Measurements from ENCODE around the gene EYS.
A peak's percentile ranks its signal among the peaks of the same experiment; 100 is the strongest.

The EYS gene

DNA sequence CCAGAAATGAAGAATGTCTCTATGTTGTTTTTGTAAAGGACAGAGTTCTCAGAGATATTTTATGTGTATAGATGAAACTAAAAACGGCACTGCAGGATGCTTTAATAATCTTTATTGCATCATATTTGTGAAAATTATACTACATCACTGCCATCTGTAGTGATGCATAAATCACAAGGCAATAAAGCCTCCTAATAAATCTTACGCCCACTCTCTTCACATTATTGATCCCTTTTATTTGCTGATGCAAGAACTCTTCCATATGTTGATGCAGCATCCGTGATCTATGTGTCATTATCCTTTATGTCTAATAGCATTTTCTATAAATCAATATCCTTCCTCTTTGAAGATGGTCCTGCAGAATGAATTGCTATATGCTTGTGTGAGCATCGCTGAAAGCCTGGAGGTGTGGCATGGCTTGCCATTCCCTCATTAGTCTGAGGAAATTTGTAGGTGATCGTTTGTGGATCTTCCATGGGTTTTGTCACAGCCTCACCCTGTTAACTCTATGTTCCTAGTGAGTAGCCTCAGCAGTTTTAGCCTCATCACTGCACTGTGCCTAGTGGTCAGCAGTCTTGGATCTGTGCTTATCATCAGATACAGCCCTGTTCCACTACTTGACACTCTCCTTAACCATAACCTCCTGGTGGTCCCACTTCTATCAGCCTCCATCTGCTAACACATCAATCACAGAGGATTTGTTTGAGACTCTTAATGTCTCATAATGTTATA lies 983.5 kb downstream of the EYS start:
- DNase-seq (ENCODE audit: low read depth) = no peak

DNA sequence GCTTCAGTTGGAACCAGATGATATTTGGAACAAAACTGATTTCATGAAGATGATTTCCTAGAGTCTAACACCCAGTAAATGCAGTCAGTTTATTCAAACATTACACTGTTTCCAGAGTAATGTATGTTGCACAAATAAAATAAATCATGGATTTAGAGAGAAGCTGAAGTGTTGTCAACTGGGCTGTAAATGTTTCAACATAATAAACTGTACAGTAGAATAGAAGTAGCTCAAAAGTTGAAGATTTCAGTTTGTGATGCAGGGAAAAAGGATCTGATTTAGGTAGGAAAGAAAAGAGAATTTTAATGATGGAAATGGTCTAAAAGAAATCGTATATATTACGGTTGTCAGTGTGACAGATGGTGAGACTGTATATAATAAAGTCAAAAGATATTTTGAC lies 985.2 kb downstream of the EYS start:
- no peak for DNase-seq (ENCODE audit: low read depth)

DNA sequence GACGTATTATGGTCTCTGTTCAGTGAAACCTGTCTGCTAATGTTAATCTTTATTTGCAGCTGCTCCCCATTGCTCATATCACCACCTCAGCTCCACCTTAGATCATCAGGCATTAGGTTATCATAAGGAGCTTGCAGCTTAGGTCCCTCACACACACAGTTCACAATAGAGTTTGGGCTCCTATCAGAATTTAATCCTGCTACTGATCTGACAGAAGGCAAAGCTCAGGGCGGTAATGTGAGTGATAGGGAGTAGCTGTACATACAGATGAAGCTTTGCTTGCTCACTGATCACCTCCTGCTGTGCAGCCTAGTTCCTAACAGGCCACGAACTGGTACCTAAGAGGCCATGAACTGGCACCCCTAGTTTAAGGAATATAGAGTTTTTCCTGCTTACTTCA lies 989.7 kb downstream of the EYS start:
- no peak for DNase-seq (ENCODE audit: low read depth)

- no peak for DNase-seq (ENCODE audit: low read depth)
Measured at GRCh38 chr6:64715624-64716023, 991.4 kb downstream of the EYS start.

GRCh38 chr6:64714073-64714472 lies 993.0 kb downstream of the EYS start:
- no peak for DNase-seq (ENCODE audit: low read depth)

- no peak for DNase-seq (ENCODE audit: low read depth)
Measured at GRCh38 chr6:64713175-64713574, 993.9 kb downstream of the EYS start.

GRCh38 chr6:64712606-64713005 lies 994.4 kb downstream of the EYS start:
- no peak for DNase-seq (ENCODE audit: low read depth)

- no peak for DNase-seq (ENCODE audit: low read depth)
Measured at GRCh38 chr6:64703922-64704321, 1003.1 kb downstream of the EYS start.

GRCh38 chr6:64696053-64696452 lies 1011.0 kb downstream of the EYS start:
- no peak for DNase-seq (ENCODE audit: low read depth)

DNA sequence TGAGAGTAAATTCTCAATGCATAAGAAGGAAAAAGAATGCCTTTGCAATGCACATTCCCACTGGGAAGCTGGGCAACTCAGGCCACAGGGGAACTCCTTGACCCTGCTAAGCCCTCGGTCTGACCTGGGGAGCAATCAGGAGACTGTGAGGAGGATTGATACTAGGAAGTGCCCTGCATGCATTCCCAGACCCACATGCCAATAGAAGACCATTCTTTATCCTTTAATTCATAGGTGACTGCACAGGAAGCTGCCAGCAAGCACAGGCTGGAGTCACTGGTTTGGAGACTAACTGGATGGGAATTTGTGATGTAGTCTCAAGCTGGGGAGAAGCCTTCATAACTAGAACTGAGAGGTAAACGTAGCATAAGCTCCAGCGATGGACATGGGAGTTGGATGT lies 1012.7 kb downstream of the EYS start:
- DNase-seq (ENCODE audit: low read depth) = no peak

DNA sequence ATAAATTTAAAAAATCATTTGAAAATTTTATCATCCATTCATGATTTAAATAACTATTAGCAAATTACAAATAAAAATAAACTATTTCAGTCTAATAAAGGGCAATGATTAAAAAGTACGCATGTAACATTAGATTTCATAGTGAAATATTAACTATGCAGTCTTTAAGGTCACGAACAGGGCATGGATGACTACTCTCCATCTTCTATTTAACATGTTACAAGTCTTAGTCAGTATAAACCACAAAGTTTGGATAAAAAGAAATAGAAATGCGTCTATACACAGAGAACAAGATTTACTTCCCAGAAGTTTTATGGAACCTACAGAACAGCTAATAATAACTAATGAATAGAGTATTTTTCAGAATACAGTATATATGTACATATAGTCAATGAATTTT lies 1016.0 kb downstream of the EYS start:
- no peak for DNase-seq (ENCODE audit: low read depth)

DNA sequence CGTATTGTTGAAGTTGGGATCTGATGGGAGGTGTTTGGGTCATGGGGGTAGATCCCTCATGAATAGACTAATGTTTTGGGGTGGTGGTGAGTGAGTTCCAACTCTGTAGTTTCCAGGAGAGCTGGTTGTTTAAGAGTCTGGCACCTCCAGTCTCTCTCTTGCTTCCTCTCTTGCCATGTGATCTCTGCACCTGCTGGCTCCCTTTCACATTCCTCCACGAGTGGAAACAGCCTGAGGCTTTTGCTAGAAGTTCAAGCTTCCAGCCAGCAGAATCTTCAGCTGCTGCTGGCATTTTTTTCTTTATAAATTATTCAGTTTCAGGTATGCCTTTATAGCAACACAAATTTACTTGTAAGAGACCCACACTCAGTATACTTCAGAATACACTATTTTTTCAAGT lies 1021.6 kb downstream of the EYS start:
- DNase-seq (ENCODE audit: low read depth) = no peak

GRCh38 chr6:64683682-64684081 lies 1023.3 kb downstream of the EYS start:
- peak; percentile 62 for DNase-seq (ENCODE audit: low read depth)

GRCh38 chr6:64681416-64682160 lies 1025.4 kb downstream of the EYS start:
- DNase-seq (ENCODE audit: low read depth) = no peak

DNA sequence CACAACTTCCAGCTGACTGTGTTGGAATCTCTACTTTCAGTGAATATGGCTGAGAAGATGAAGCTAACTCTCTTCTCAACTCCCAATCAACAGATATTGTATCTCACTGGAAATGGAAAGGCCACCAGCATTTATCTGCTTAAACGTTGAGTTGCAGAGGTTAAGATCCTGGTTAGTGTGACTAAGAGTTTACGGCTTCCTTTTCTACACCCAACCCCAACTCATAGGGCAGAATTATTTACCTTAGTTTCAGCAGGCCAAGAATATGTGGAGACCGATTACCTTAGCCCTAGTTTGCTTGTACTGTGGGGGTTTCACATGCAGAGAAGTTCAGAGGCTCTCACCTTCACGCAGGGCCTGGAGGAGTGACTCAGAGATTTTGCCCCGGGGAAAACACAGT lies 1026.6 kb downstream of the EYS start:
- DNase-seq (ENCODE audit: low read depth) = peak; percentile 5

DNA sequence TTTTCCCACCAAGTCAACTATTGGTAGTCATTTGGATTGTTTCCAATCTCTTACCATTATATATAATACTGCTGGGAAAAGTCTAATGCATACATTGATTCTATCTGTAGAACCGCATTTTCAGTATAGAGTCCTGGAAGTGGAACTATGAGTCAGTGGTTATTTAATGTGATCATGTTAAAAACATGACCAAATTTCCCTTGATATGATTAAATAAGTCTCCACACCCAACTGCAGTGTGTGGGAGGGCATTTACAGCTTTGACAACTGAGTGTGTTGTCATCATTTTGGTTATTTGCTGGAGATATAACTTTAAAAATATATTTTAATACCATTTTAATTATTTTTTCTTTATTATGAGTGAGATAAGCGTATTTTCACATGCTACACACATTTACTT lies 1027.6 kb downstream of the EYS start:
- no peak for DNase-seq (ENCODE audit: low read depth)

DNA sequence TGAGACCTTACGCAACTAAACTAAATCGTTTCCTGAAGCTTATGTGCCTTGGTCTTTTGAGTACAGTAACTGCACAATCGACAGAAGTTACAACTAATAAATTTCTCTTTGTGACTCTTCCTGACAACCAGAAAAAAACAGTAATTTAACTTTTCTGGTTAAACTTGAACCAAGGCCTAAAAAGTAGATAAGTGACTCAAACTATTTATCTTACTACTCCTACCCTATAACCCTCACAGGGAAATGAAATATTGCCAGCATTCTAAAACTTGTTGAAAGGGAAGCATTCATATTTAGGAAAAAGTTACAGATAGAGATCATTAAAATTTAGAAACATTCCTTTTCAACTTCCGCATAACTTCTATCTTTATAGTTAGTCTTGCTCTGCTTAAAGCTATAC lies 1034.4 kb downstream of the EYS start:
- no peak for DNase-seq (ENCODE audit: low read depth)

DNA sequence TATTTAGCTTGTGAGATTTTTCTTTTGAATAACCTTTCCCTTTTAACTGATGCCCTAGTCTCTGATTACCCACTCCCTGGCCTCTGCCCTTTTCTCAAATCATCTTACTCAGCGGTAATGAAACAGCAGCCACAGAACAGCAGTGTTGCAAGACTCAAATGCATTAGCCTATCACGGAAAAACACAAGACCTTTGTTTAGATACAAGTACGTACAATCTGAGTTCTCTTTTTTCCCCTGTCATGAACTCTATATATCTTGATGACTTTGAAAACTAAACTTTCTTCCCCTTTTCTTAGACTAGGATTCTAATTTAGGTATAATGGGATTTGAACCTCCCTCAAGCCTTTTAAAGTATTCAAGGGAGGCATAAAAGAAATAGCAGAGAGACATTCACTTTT lies 1034.9 kb downstream of the EYS start:
- DNase-seq (ENCODE audit: low read depth) = peak; percentile 37

- DNase-seq (ENCODE audit: low read depth) = no peak
Measured at GRCh38 chr6:64665137-64665536, 1041.9 kb downstream of the EYS start.

- no peak for DNase-seq (ENCODE audit: low read depth)
Measured at GRCh38 chr6:64664480-64664879, 1042.5 kb downstream of the EYS start.

DNA sequence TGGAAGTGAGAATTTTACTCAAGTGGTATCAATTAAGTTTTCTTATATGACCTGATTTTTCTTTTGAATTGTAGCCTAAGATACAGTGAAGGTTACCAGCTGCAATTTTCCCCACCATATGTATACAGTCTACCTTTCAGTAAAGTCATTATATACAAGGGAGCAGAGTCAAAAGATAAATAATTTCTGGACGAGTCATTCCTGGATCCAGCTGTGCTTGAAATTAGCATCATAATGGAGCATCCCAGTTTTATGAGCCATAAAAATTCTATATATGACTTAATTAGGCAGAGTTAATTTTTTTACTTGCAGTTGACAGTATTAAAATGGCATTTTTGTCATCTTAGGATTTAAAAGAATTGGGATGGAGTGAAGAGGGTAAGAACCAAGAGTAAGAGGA lies 1063.0 kb downstream of the EYS start:
- DNase-seq (ENCODE audit: low read depth) = no peak

GRCh38 chr6:64630901-64631300 lies 1076.1 kb downstream of the EYS start:
- DNase-seq (ENCODE audit: low read depth) = no peak

DNA sequence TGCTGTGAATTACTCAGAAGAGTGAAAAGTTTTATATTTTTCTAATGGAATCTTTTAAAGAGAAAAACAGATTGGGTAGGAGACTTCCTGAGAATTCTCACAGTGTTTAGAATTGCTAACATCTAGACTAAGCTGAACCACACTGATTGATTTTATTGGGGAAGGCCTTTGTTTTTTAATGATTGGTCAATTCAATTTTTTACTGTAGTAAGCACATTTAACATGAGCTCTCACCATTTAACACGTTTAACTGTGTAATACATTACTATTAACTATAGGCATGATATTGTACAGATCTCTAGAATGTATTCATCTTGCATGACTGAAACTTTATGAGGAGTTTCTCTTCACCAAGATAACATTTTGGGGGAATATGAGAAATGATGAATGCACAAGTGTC lies 1084.1 kb downstream of the EYS start:
- DNase-seq (ENCODE audit: low read depth) = no peak

GRCh38 chr6:64602993-64603392 lies 1104.0 kb downstream of the EYS start:
- no peak for DNase-seq (ENCODE audit: low read depth)
